GM12878 (cell line): Measurements from ENCODE around the gene SHC3. TPM values are rescaled to one million over a fixed set of nuclear protein-coding genes. Genes with fewer than 3 reads are reported as not detected.

Source experiments
- ATAC-seq: fragments of 200-7000 bp; cut with Tn5 transposase; 3 replicates; pipeline ENCODE4 v1.9.1; 2020; ENCODE audit warnings: mild to moderate bottlenecking, moderate library complexity
- BruUV-seq: library from RNA; stranded (reverse); fragments of 400-500 nt; replicated peaks from 2 replicates; lab custom pipeline; 2021; lab: Mats Ljungman, UMichigan
- CTCF ChIA-PET: fragments of 300-600 bp; sonication (Branson Sonifier 250); formaldehyde crosslinking; extraction: SDS; loops from one replicate; lab custom pipeline; 2021; ENCODE audit warnings: inconsistent platforms; lab: Yijun Ruan, JAX
- POLR2A ChIA-PET: fragments of 350-600 bp; formaldehyde crosslinking; extraction: SDS; loops from one replicate; lab custom pipeline; 2021; ENCODE audit warnings: inconsistent platforms; lab: Charles Lee
- RAD21 ChIA-PET: fragments of 300-600 bp; sonication (Branson Sonifier 250); formaldehyde crosslinking; loops from one replicate; lab custom pipeline; 2023; ENCODE audit warnings: antibody characterized with exemption; ENCODE audit not compliant: unreplicated experiment; lab: Charles Lee
- SMC1A ChIA-PET: fragments of 300-600 bp; sonication (Branson Sonifier 250); formaldehyde crosslinking; loops from one replicate; lab custom pipeline; 2023; ENCODE audit not compliant: unreplicated experiment, uncharacterized antibody; lab: Charles Lee
- DNase-seq: peaks from one replicate; pipeline ENCODE4 v3.0.0-alpha.2; 2011; ENCODE audit warnings: low read depth, low spot score
- FAIRE-seq: peaks from 3 replicates; lab custom pipeline; 2011; peaks lifted over from hg19 to GRCh38; lab: Jason Lieb, UNC
- H2AFZ ChIP-seq: 2 replicates; pipeline ENCODE4 v1.6.0; 2011; ENCODE audit warnings: low read depth, low read length, control low read depth; ENCODE audit not compliant: control insufficient read depth
- H3K27ac ChIP-seq: 2 replicates; pipeline ENCODE4 v1.5.1; 2011; ENCODE audit warnings: control low read depth; ENCODE audit not compliant: control insufficient read depth, insufficient read depth
- H3K27me3 ChIP-seq, 2 experiments: replicated peaks in 1 of 2; 2 replicates each; pipeline versions ENCODE4 v1.6.0 to v1.6.1; 2011; ENCODE audit warnings: low read length in 1 of 2; ENCODE audit not compliant: control insufficient read depth in 2 of 2, insufficient read depth in 2 of 2
- H3K36me3 ChIP-seq, 2 experiments: 2 replicates each; pipeline ENCODE4 v1.5.1; 2011; ENCODE audit warnings: low read length in 1 of 2; ENCODE audit not compliant: control insufficient read depth in 2 of 2, insufficient read depth in 2 of 2
- H3K4me1 ChIP-seq: 2 replicates; pipeline ENCODE4 v1.6.1; 2011; ENCODE audit warnings: mild to moderate bottlenecking, low read length, moderate library complexity, mixed read lengths; ENCODE audit not compliant: control insufficient read depth, insufficient read depth
- H3K4me2 ChIP-seq: 2 replicates; pipeline ENCODE4 v1.6.0; 2011; ENCODE audit warnings: control low read depth; ENCODE audit not compliant: control insufficient read depth, insufficient read depth
- H3K4me3 ChIP-seq: fragments of 200-600 bp; sonication (generic); 2 replicates; pipeline ENCODE4 v1.5.1; 2016
- H3K79me2 ChIP-seq: 2 replicates; pipeline ENCODE4 v1.6.0; 2011; ENCODE audit warnings: low read length; ENCODE audit not compliant: control insufficient read depth, insufficient read depth
- H3K9ac ChIP-seq: 2 replicates; pipeline ENCODE4 v1.8.0; 2011; ENCODE audit warnings: low read length, control low read depth, mixed read lengths; ENCODE audit not compliant: control insufficient read depth, insufficient read depth
- H3K9me3 ChIP-seq: replicated peaks from 3 replicates; pipeline ENCODE4 v1.5.1; 2011; ENCODE audit warnings: mild to moderate bottlenecking, low read length; ENCODE audit not compliant: control insufficient read depth, insufficient read depth
- H4K20me1 ChIP-seq: 2 replicates; pipeline ENCODE4 v1.6.0; 2011; ENCODE audit not compliant: control insufficient read depth, insufficient read depth
- BHLHE40 ChIP-seq, 2 experiments: fragments of 450-650 bp in 1 of 2; IDR thresholded peaks; 2 replicates each; pipeline ENCODE4 v1.6.1; 2011 to 2017; ENCODE audit warnings: low read depth in 2 of 2, borderline replicate concordance in 1 of 2, improper control_type of control experiment in 1 of 2, low read length in 1 of 2, mild to moderate bottlenecking in 1 of 2
- CHD1 ChIP-seq: IDR thresholded peaks from 2 replicates; pipeline ENCODE4 v1.6.1; 2012; ENCODE audit warnings: low read depth, low read length, improper control_type of control experiment
- CHD2 ChIP-seq: IDR thresholded peaks from 2 replicates; pipeline ENCODE4 v1.6.1; 2011; ENCODE audit warnings: low read depth, low read length, improper control_type of control experiment, borderline replicate concordance
- EP300 ChIP-seq, 2 experiments: fragments of 150-350 bp in 1 of 2; IDR thresholded peaks; 2 replicates each; pipeline ENCODE4 v1.6.1; 2011 to 2012; ENCODE audit warnings: low read depth in 2 of 2, low read length in 2 of 2, borderline replicate concordance in 1 of 2, improper control_type of control experiment in 1 of 2, inconsistent platforms in 1 of 2; ENCODE audit not compliant: control insufficient read depth in 1 of 2
- GATAD2B ChIP-seq: fragments of 450-650 bp; conservative IDR thresholded peaks from 2 replicates; pipeline ENCODE4 v1.6.1; 2017; ENCODE audit warnings: low read depth, mild to moderate bottlenecking, moderate library complexity
- IRF4 ChIP-seq: IDR thresholded peaks from 2 replicates; pipeline ENCODE4 v1.6.1; 2011; ENCODE audit warnings: low read depth, low read length
- MAX ChIP-seq: IDR thresholded peaks from 2 replicates; pipeline ENCODE4 v1.6.1; 2012; ENCODE audit warnings: low read depth, low read length, improper control_type of control experiment
- NFYB ChIP-seq: IDR thresholded peaks from 2 replicates; pipeline ENCODE4 v1.6.1; 2011; ENCODE audit warnings: low read depth, mild to moderate bottlenecking, low read length, improper control_type of control experiment, moderate library complexity; ENCODE audit not compliant: insufficient read depth
- POLR2AphosphoS2 ChIP-seq: IDR thresholded peaks from 2 replicates; pipeline ENCODE4 v1.6.1; 2011; ENCODE audit warnings: low read depth, mild to moderate bottlenecking, low read length, improper control_type of control experiment, moderate library complexity
- SMAD1 ChIP-seq: fragments of 450-650 bp; IDR thresholded peaks from 2 replicates; pipeline ENCODE4 v1.6.1; 2018; ENCODE audit warnings: mild to moderate bottlenecking, low read depth; ENCODE audit not compliant: partially characterized antibody
- SREBF2 ChIP-seq: IDR thresholded peaks from 2 replicates; pipeline ENCODE4 v1.6.1; 2012; ENCODE audit warnings: mild to moderate bottlenecking, low read length
- YY1 ChIP-seq: IDR thresholded peaks from 2 replicates; pipeline ENCODE4 v1.6.1; 2011; ENCODE audit warnings: low read depth, mild to moderate bottlenecking, low read length
- ZNF217 ChIP-seq: fragments of 450-650 bp; IDR thresholded peaks from 2 replicates; pipeline ENCODE4 v1.6.1; 2017; ENCODE audit warnings: antibody characterized with exemption, mild to moderate bottlenecking
- whole genome bisulfite sequencing: methylation state at CpG from one replicate; pipeline ENCODE4 v1.1.6; 2016; ENCODE audit warnings: low lambda C conversion rate; ENCODE audit not compliant: insufficient replicate concordance, insufficient coverage; ENCODE audit errors: missing lambda C conversion rate; 5-methylcytosine and 5-hydroxymethylcytosine counted together
- in situ Hi-C: fragments of 300-500 bp; cut with MboI; formaldehyde crosslinking; loops from 9 replicates; pipeline ENCODE4 v1.14.3; 2018; ENCODE audit warnings: mixed read lengths
- intact Hi-C: fragments of 100-400 bp; cut with micrococcal nuclease; formaldehyde crosslinking; loops from one replicate; pipeline ENCODE4 v1.14.2; 2022; ENCODE audit not compliant: unreplicated experiment
- polyA plus RNA-seq, 11 experiments: library from polyadenylated mRNA; depleted of rRNA in 4 of 11; unstranded in 6 of 11; stranded (reverse) in 5 of 11; fragments of >200 nt; fragmentation: Nextera tagmentation in 4 of 11; fragmentation: Illumina TruSeq in 1 of 11; extraction: Ambion mirVana in 4 of 11; extraction: Trizol in 1 of 11; gene quantifications; 1 replicate in 1 of 11; 2 replicates in 10 of 11; pipeline versions ENCODE4 v1.2.1 to v1.2.3, GENCODE V29; 2011 to 2016; ENCODE audit warnings: inconsistent platforms in 2 of 11, missing spikeins in 2 of 11, low read depth in 1 of 11
- total RNA-seq, 4 experiments: library from RNA; depleted of rRNA in 3 of 4; stranded (reverse); fragments of >200 nt in 3 of 4; fragmentation: Illumina TruSeq in 1 of 4; extraction: Trizol in 1 of 4; gene quantifications; 2 replicates each; pipeline versions ENCODE4 v1.2.1 to v1.2.3, GENCODE V29; 2013 to 2021
- TF ChIP-seq, protein P1 (sequence below): fragments of 450-650 bp; IDR thresholded peaks from 2 replicates; pipeline ENCODE4 v1.6.1; 2016; ENCODE audit warnings: mild to moderate bottlenecking
- TF ChIP-seq, protein P2 (sequence below): IDR thresholded peaks from 2 replicates; pipeline ENCODE4 v1.6.1; 2012; ENCODE audit warnings: low read depth, low read length, improper control_type of control experiment
- TF ChIP-seq, protein P3 (sequence below): IDR thresholded peaks from 2 replicates; pipeline ENCODE4 v1.6.1; 2012; ENCODE audit warnings: low read length, inconsistent platforms

Gene SHC3
- total and polyA plus RNA-seq, 10 of the 15 experiments (the other 5 are each of a cell fraction or from before 2014, with no cell fraction given): 0.01 to 0.06 TPM; not detected in 8

DNA sequence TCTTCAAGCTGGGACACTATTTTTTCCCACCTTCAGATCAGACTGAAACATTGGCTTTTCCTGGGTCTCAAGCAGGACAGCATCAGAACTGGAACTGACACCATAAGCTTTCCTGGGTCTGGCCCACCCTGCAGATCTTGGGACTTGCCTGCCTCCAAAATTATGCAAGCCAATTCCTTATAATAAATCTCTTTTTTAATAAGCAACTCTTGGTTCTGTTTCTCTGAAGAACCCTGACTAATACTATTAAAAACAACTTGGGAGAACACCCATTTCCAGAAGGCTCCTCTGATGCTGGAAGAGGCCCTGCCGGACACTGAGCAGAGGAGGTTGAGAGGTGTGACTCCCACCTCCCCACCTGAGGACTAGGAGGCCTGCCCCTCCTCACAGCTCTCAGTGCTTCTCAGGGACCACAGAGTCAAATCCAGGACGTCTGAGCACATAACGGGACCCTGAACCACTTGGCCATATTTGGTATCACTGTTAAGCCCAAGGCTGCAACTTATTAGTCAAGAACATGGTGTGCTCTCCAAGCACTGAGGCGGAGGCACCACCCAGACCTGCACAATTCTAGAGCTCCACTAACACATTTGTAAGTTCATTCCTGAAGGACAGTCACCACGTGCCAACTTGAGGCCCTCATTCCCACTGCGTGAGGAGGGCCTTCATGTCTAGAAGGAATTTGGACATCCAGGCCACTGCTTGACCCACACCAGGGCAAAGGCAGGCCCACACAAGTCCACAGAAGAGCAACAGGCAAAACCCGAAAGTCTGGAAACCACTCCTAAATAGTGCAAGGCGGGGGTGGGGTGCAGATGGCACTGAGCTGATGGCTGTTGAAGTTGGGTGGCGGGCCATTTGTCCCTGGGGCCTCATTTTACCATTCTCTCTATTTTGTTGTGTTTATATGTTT is 9.5 kb downstream of the SHC3 start (continued):
- TF ChIP-seq, protein P1, sequence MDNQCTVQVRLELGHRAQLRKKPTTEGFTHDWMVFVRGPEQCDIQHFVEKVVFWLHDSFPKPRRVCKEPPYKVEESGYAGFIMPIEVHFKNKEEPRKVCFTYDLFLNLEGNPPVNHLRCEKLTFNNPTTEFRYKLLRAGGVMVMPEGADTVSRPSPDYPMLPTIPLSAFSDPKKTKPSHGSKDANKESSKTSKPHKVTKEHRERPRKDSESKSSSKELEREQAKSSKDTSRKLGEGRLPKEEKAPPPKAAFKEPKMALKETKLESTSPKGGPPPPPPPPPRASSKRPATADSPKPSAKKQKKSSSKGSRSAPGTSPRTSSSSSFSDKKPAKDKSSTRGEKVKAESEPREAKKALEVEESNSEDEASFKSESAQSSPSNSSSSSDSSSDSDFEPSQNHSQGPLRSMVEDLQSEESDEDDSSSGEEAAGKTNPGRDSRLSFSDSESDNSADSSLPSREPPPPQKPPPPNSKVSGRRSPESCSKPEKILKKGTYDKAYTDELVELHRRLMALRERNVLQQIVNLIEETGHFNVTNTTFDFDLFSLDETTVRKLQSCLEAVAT: no peak

- BruUV-seq: no TSS peak
- in situ Hi-C loops (no loop called here), intact Hi-C loops (no loop called here)
- Histone ChIP-seq H3K4me1 (no peaks in the 10 kb centered on the region), H3K79me2 (no peaks in the 10 kb centered on the region), H4K20me1 (no peaks in the 10 kb centered on the region), H2AFZ (no peak overlapping the region), H3K4me2 (no peak overlapping the region), H3K4me3 (no peak overlapping the region), H3K9me3 (no peaks in the 10 kb centered on the region), H3K27me3 (no peaks in the 10 kb centered on the region; a peak in 2 of 4 replicates), H3K9ac (no peak overlapping the region), H3K27ac (no peak overlapping the region), H3K36me3 (no peaks in the 10 kb centered on the region)
- ChIA-PET CTCF (no interaction called here), SMC1A (no interaction called here), RAD21 (no interaction called here), POLR2A (no interaction called here)
- no peak for FAIRE-seq
- ATAC-seq: no peak
- no peak for DNase-seq
- WGBS: 1% methylated on average over 5 of the region's 5 CpGs
- no peak for TF ChIP-seq EP300 (IDR thresholded peaks at IDR 0.05; ENCODE audit: borderline replicate concordance in 1 of 2, control insufficient read depth in 1 of 2, low read depth in 2 of 2, low read length in 2 of 2)
- TF ChIP-seq GATAD2B: no peak
- no peak for TF ChIP-seq BHLHE40 (IDR thresholded peaks at IDR 0.05; ENCODE audit: borderline replicate concordance in 1 of 2, low read depth in 2 of 2, low read length in 1 of 2)
- no peak for TF ChIP-seq MAX
- TF ChIP-seq IRF4: no peak
- TF ChIP-seq, protein P2, sequence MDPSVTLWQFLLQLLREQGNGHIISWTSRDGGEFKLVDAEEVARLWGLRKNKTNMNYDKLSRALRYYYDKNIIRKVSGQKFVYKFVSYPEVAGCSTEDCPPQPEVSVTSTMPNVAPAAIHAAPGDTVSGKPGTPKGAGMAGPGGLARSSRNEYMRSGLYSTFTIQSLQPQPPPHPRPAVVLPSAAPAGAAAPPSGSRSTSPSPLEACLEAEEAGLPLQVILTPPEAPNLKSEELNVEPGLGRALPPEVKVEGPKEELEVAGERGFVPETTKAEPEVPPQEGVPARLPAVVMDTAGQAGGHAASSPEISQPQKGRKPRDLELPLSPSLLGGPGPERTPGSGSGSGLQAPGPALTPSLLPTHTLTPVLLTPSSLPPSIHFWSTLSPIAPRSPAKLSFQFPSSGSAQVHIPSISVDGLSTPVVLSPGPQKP: no peak
- no peak for TF ChIP-seq SMAD1
- TF ChIP-seq ZNF217: no peak
- TF ChIP-seq CHD1: no peak
- TF ChIP-seq SREBF2: no peak
- TF ChIP-seq, protein P3, sequence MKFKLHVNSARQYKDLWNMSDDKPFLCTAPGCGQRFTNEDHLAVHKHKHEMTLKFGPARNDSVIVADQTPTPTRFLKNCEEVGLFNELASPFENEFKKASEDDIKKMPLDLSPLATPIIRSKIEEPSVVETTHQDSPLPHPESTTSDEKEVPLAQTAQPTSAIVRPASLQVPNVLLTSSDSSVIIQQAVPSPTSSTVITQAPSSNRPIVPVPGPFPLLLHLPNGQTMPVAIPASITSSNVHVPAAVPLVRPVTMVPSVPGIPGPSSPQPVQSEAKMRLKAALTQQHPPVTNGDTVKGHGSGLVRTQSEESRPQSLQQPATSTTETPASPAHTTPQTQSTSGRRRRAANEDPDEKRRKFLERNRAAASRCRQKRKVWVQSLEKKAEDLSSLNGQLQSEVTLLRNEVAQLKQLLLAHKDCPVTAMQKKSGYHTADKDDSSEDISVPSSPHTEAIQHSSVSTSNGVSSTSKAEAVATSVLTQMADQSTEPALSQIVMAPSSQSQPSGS: no peak
- TF ChIP-seq NFYB: no peak
- TF ChIP-seq CHD2: no peak
- no peak for TF ChIP-seq YY1
- no peak for TF ChIP-seq POLR2AphosphoS2
Observed at GRCh38 chr9:89167788-89168187, 10.8 kb downstream of the SHC3 start.
